22Rv1 (cell line): Measurements from ENCODE around the gene TECPR2.

Experiments used
- CTCF ChIP-seq: fragments of 450-650 bp; IDR thresholded peaks from 2 replicates; pipeline ENCODE4 v1.5.1; 2017; ENCODE audit warnings: mild to moderate bottlenecking
- ZFX ChIP-seq: fragments of 450-650 bp; IDR thresholded peaks from 2 replicates; pipeline ENCODE4 v1.6.1; 2017; ENCODE audit warnings: antibody characterized with exemption, borderline replicate concordance

GRCh38 chr14:102375119-102375518, 12.4 kb downstream of the TECPR2 start:
- no peak for TF ChIP-seq CTCF
- TF ChIP-seq ZFX: no peak
